DND-41 (cell line): ENCODE data around the gene TMEM209.
"Not testable (repeated sequence)": the region's sequence is repeated elsewhere in the genome, so short reads cannot be mapped to it uniquely, and the experiment has no call there.

Source experiments
- EZH2 ChIP-seq: IDR thresholded peaks from 3 replicates; pipeline ENCODE4 v1.6.1; 2012; ENCODE audit warnings: borderline replicate concordance, low read depth, mild to moderate bottlenecking, moderate library complexity, low read length, inconsistent platforms; ENCODE audit not compliant: severe bottlenecking
- TF ChIP-seq, protein P1 (sequence below): IDR thresholded peaks from 2 replicates; pipeline ENCODE4 v1.5.1; 2012; ENCODE audit warnings: borderline replicate concordance, low read length, moderate library complexity, mild to moderate bottlenecking; ENCODE audit not compliant: poor library complexity, severe bottlenecking; ENCODE audit errors: extremely low read depth

DNA sequence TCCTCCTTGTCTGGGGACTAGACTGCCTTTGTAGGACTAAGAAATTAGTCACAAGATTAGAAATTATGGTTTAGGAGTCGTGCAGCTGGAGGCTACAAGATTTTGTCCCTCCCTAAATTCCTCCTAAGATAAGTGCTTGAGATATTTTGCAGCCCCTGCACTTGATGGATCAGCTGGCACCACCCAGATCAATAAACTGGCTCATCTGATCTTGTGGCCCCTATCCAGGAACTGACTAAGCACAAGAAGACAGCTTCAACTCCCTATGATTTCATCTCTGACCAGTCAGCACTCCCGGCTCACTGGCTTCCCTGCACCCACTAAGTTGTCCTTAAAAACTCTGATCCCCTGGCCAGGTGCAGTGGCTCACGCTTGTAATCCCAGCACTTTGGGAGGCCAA lies 19.7 kb upstream of the TMEM209 start:
- TF ChIP-seq, protein P1, sequence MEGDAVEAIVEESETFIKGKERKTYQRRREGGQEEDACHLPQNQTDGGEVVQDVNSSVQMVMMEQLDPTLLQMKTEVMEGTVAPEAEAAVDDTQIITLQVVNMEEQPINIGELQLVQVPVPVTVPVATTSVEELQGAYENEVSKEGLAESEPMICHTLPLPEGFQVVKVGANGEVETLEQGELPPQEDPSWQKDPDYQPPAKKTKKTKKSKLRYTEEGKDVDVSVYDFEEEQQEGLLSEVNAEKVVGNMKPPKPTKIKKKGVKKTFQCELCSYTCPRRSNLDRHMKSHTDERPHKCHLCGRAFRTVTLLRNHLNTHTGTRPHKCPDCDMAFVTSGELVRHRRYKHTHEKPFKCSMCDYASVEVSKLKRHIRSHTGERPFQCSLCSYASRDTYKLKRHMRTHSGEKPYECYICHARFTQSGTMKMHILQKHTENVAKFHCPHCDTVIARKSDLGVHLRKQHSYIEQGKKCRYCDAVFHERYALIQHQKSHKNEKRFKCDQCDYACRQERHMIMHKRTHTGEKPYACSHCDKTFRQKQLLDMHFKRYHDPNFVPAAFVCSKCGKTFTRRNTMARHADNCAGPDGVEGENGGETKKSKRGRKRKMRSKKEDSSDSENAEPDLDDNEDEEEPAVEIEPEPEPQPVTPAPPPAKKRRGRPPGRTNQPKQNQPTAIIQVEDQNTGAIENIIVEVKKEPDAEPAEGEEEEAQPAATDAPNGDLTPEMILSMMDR: not testable (repeated sequence)
- TF ChIP-seq EZH2: not testable (repeated sequence)
